Activated CD4-positive, alpha-beta T cell treated with anti-CD3 and anti-CD28 coated beads for 36 hours (primary cell): ENCODE results near the gene FAM209A. TPM values are rescaled to one million over a fixed set of nuclear protein-coding genes. Genes with fewer than 3 reads are reported as not detected.
"Not testable (repeated sequence)": the region's sequence is repeated elsewhere in the genome, so short reads cannot be mapped to it uniquely, and the experiment has no call there.

ENCODE experiments used
- ATAC-seq: fragments of 200-7000 bp; cut with Tn5 transposase; one replicate; pipeline ENCODE4 v1.10.0; 2021; ENCODE audit warnings: mild to moderate bottlenecking, moderate library complexity
- CTCF ChIA-PET: fragments of 350-600 bp; sonication (Branson Sonifier 250); formaldehyde crosslinking; loops from one replicate; lab custom pipeline; 2021; ENCODE audit warnings: antibody characterized with exemption; lab: Charles Lee
- POLR2A ChIA-PET: fragments of 350-600 bp; sonication (Branson Sonifier 250); formaldehyde crosslinking; loops from one replicate; lab custom pipeline; 2021; ENCODE audit warnings: antibody characterized with exemption, inconsistent platforms; lab: Charles Lee
- DNase-seq: peaks from one replicate; pipeline ENCODE4 v3.0.0-alpha.2; 2020
- H3K27ac Mint-ChIP-seq: one replicate; pipeline ENCODE4 v1.8.0; 2021; ENCODE audit warnings: mixed read lengths
- H3K27me3 Mint-ChIP-seq: one replicate; pipeline ENCODE4 v1.8.0; 2021; ENCODE audit warnings: mixed read lengths
- H3K36me3 Mint-ChIP-seq: one replicate; pipeline ENCODE4 v1.8.0; 2021; ENCODE audit warnings: low read depth, mixed read lengths
- H3K4me1 Mint-ChIP-seq: one replicate; pipeline ENCODE4 v1.8.0; 2021; ENCODE audit warnings: mixed read lengths
- H3K4me3 Mint-ChIP-seq: one replicate; pipeline ENCODE4 v1.8.0; 2021; ENCODE audit warnings: mild to moderate bottlenecking, moderate library complexity, mixed read lengths
- H3K9me3 Mint-ChIP-seq: one replicate; pipeline ENCODE4 v1.8.0; 2021; ENCODE audit warnings: low read depth, mixed read lengths
- intact Hi-C, 2 experiments: fragments of 100-400 bp; cut with DNase I in 1 of 2; cut with micrococcal nuclease in 1 of 2; formaldehyde crosslinking; loops; one replicate each; pipeline versions ENCODE4 v1.14.2 to v1.15.1; 2022 to 2024; cut with DNase I, micrococcal nuclease
- total RNA-seq, 2 experiments: library from RNA; stranded (reverse); gene quantifications; one replicate each; pipeline ENCODE4 v1.2.3, GENCODE V29; 2021

The FAM209A gene
- total RNA-seq, 2 experiments from 2014 or later: 0.73 to 1.1 TPM

- H3K27ac Mint-ChIP-seq: no peak overlapping the region
- H3K9me3 Mint-ChIP-seq: peaks cover 13% of the 10 kb centered on the region
Measured at GRCh38 chr20:56517211-56517610, 7.3 kb upstream of the FAM209A start.

GRCh38 chr20:56517641-56518040 lies 6.9 kb upstream of the FAM209A start:
- H3K9me3 Mint-ChIP-seq: peaks cover 13% of the 10 kb centered on the region
- H3K4me1 Mint-ChIP-seq: no peaks in the 10 kb centered on the region
- peaks cover 76% of the 10 kb centered on the region for H3K36me3 Mint-ChIP-seq
- intact Hi-C loops: no loop called here
- POLR2A ChIA-PET: no interaction called here
- ATAC-seq (no peak), DNase-seq (no peak)
- H3K27me3 Mint-ChIP-seq: no peaks in the 10 kb centered on the region
- H3K4me3 Mint-ChIP-seq: no peak overlapping the region
- H3K27ac Mint-ChIP-seq: no peak overlapping the region
- CTCF ChIA-PET: no interaction called here

More at GRCh38 chr20:56517211-56517610, 7.3 kb upstream of the FAM209A start:
- Mint-ChIP-seq H3K4me1 (no peaks in the 10 kb centered on the region), H3K27me3 (no peaks in the 10 kb centered on the region), H3K4me3 (no peak overlapping the region), H3K36me3 (peaks cover 76% of the 10 kb centered on the region)
- ChIA-PET POLR2A (no interaction called here), CTCF (interaction anchor here (1.9 kb wide), 1 partner anchor 14 kb away, joined by 5 read pairs; no protein-coding TSS in a partner anchor)
- DNase-seq (no peak), ATAC-seq (no peak)
- intact Hi-C loops: no loop called here

- Mint-ChIP-seq H3K36me3 (peaks cover 74% of the 10 kb centered on the region), H3K4me1 (peaks cover 3% of the 10 kb centered on the region), H3K27me3 (no peaks in the 10 kb centered on the region), H3K27ac (no peak overlapping the region), H3K9me3 (peaks cover 13% of the 10 kb centered on the region), H3K4me3 (no peak overlapping the region)
- CTCF ChIA-PET: no interaction called here
- intact Hi-C loops: no loop called here
- POLR2A ChIA-PET: no interaction called here
- DNase-seq (no peak), ATAC-seq (no peak)
Measured at GRCh38 chr20:56518126-56518525, 6.4 kb upstream of the FAM209A start.

GRCh38 chr20:56518721-56519398 lies 5.7 kb upstream of the FAM209A start:
- Mint-ChIP-seq H3K4me1 (peaks cover 6% of the 10 kb centered on the region), H3K9me3 (peaks cover 13% of the 10 kb centered on the region), H3K27ac (no peak overlapping the region), H3K27me3 (no peaks in the 10 kb centered on the region), H3K4me3 (no peak overlapping the region), H3K36me3 (peaks cover 69% of the 10 kb centered on the region)
- ChIA-PET CTCF (no interaction called here), POLR2A (interaction anchor here (0.6 kb wide), 1 partner anchor 22 kb away, joined by 3 read pairs; no protein-coding TSS in a partner anchor)
- ATAC-seq (no peak), DNase-seq (no peak)
- intact Hi-C loops: no loop called here

GRCh38 chr20:56519551-56519950 lies 5.0 kb upstream of the FAM209A start:
- CTCF ChIA-PET: interaction anchor here (0.7 kb wide), 1 partner anchor 39 kb away, joined by 3 read pairs; no protein-coding TSS in a partner anchor
- H3K27ac Mint-ChIP-seq: no peak overlapping the region
- H3K4me1 Mint-ChIP-seq: peaks cover 6% of the 10 kb centered on the region
- H3K36me3 Mint-ChIP-seq: peaks cover 69% of the 10 kb centered on the region
- POLR2A ChIA-PET: interaction anchor here (0.6 kb wide), 1 partner anchor 22 kb away, joined by 3 read pairs; no protein-coding TSS in a partner anchor
- DNase-seq (no peak), ATAC-seq (no peak)
- intact Hi-C loops: no loop called here
- peaks cover 13% of the 10 kb centered on the region for H3K9me3 Mint-ChIP-seq
- no peaks in the 10 kb centered on the region for H3K27me3 Mint-ChIP-seq
- H3K4me3 Mint-ChIP-seq: no peak overlapping the region

GRCh38 chr20:56520180-56520579 lies 4.4 kb upstream of the FAM209A start:
- no peak for DNase-seq
- peaks cover 66% of the 10 kb centered on the region for H3K36me3 Mint-ChIP-seq
- peaks cover 6% of the 10 kb centered on the region for H3K4me1 Mint-ChIP-seq
- H3K27ac Mint-ChIP-seq: no peak overlapping the region
- POLR2A ChIA-PET: no interaction called here
- peaks cover 13% of the 10 kb centered on the region for H3K9me3 Mint-ChIP-seq
- ATAC-seq: no peak
- H3K4me3 Mint-ChIP-seq: no peak overlapping the region
- H3K27me3 Mint-ChIP-seq: no peaks in the 10 kb centered on the region
- intact Hi-C loops: no loop called here
- CTCF ChIA-PET: interaction anchor here (0.7 kb wide), 1 partner anchor 40 kb away, joined by 3 read pairs; no protein-coding TSS in a partner anchor

GRCh38 chr20:56520746-56521354 lies 3.7 kb upstream of the FAM209A start:
- H3K27me3 Mint-ChIP-seq, POLR2A ChIA-PET, DNase-seq, ATAC-seq, intact Hi-C loops, H3K4me1 Mint-ChIP-seq, H3K27ac Mint-ChIP-seq, H3K4me3 Mint-ChIP-seq: not testable (repeated sequence)
- peaks cover 59% of the 10 kb centered on the region for H3K36me3 Mint-ChIP-seq
- peaks cover 13% of the 10 kb centered on the region for H3K9me3 Mint-ChIP-seq
- CTCF ChIA-PET: interaction anchor here (1.1 kb wide), 1 partner anchor 11 kb away, joined by 4 read pairs; no protein-coding TSS in a partner anchor

- ChIA-PET POLR2A (no interaction called here), CTCF (interaction anchor here (0.7 to 0.8 kb wide), 2 partner anchors 28 to 63 kb away, joined by 3 read pairs; no protein-coding TSS in a partner anchor)
- no peak for DNase-seq
- H3K4me1 Mint-ChIP-seq: peaks cover 6% of the 10 kb centered on the region
- H3K27ac Mint-ChIP-seq: no peak overlapping the region
- H3K27me3 Mint-ChIP-seq: no peaks in the 10 kb centered on the region
- no peak overlapping the region for H3K4me3 Mint-ChIP-seq
- intact Hi-C loops: no loop called here
- H3K36me3 Mint-ChIP-seq: peaks cover 45% of the 10 kb centered on the region
- no peak for ATAC-seq
- peaks cover 13% of the 10 kb centered on the region for H3K9me3 Mint-ChIP-seq
Measured at GRCh38 chr20:56522311-56522710, 2.2 kb upstream of the FAM209A start.

GRCh38 chr20:56527521-56527920 lies 3.0 kb downstream of the FAM209A start:
- ChIA-PET CTCF (interaction anchor here (0.6 kb wide), 1 partner anchor 1802 kb away, joined by 3 read pairs; no protein-coding TSS in a partner anchor), POLR2A (no interaction called here)
- Mint-ChIP-seq H3K4me1 (peaks cover 6% of the 10 kb centered on the region), H3K9me3 (no peaks in the 10 kb centered on the region), H3K27me3 (no peaks in the 10 kb centered on the region), H3K27ac (no peak overlapping the region), H3K36me3 (no peaks in the 10 kb centered on the region), H3K4me3 (no peak overlapping the region)
- ATAC-seq: no peak
- intact Hi-C loops: no loop called here
- no peak for DNase-seq

- H3K27me3 Mint-ChIP-seq, H3K4me3 Mint-ChIP-seq, H3K36me3 Mint-ChIP-seq, H3K4me1 Mint-ChIP-seq, H3K27ac Mint-ChIP-seq, DNase-seq, intact Hi-C loops, POLR2A ChIA-PET, ATAC-seq, H3K9me3 Mint-ChIP-seq: not testable (repeated sequence)
- CTCF ChIA-PET: interaction anchor here (0.7 kb wide), 1 partner anchor 18 kb away, joined by 5 read pairs; no protein-coding TSS in a partner anchor
Measured at GRCh38 chr20:56532946-56533345, 8.4 kb downstream of the FAM209A start, which contains the start of gene FAM209B. Gene FAM209B, plus strand, starts transcription at chr20:56533246. Its CDS starts 96 bp downstream, at chr20:56533342.

- H3K4me3 Mint-ChIP-seq: no peak overlapping the region
- no peaks in the 10 kb centered on the region for H3K9me3 Mint-ChIP-seq
- CTCF ChIA-PET: interaction anchor here (0.6 to 1.1 kb wide), 3 partner anchors 13 to 1141 kb away, joined by 3 read pairs; no protein-coding TSS in a partner anchor
- intact Hi-C loops: no loop called here
- no peaks in the 10 kb centered on the region for H3K36me3 Mint-ChIP-seq
- ATAC-seq (no peak), DNase-seq (no peak)
- no peak overlapping the region for H3K27ac Mint-ChIP-seq
- POLR2A ChIA-PET: no interaction called here
- H3K27me3 Mint-ChIP-seq: no peaks in the 10 kb centered on the region
- no peaks in the 10 kb centered on the region for H3K4me1 Mint-ChIP-seq
Measured at GRCh38 chr20:56537997-56538396, 13.5 kb downstream of the FAM209A start.
